HG03378 (cell line): Measurements from ENCODE around the gene LRRC74A.

Experiments
- ATAC-seq: cut with Tn5 transposase; IDR thresholded peaks from one replicate; pipeline ENCODE4 v1.9.1; 2021; ENCODE audit warnings: mild to moderate bottlenecking, moderate library complexity; ENCODE audit not compliant: unreplicated experiment

The LRRC74A gene

GRCh38 chr14:76918256-76918781 lies 92.1 kb downstream of the LRRC74A start:
- ATAC-seq: no peak

GRCh38 chr14:76918782-76919394 lies 92.7 kb downstream of the LRRC74A start:
- no peak for ATAC-seq
